Eye (tissue), 1 donor: Measurements from ENCODE around the gene KIFC1.

Experiments
- DNase-seq: peaks from one replicate; pipeline ENCODE4 v3.0.0-alpha.2; 2015

KIFC1 gene

DNA sequence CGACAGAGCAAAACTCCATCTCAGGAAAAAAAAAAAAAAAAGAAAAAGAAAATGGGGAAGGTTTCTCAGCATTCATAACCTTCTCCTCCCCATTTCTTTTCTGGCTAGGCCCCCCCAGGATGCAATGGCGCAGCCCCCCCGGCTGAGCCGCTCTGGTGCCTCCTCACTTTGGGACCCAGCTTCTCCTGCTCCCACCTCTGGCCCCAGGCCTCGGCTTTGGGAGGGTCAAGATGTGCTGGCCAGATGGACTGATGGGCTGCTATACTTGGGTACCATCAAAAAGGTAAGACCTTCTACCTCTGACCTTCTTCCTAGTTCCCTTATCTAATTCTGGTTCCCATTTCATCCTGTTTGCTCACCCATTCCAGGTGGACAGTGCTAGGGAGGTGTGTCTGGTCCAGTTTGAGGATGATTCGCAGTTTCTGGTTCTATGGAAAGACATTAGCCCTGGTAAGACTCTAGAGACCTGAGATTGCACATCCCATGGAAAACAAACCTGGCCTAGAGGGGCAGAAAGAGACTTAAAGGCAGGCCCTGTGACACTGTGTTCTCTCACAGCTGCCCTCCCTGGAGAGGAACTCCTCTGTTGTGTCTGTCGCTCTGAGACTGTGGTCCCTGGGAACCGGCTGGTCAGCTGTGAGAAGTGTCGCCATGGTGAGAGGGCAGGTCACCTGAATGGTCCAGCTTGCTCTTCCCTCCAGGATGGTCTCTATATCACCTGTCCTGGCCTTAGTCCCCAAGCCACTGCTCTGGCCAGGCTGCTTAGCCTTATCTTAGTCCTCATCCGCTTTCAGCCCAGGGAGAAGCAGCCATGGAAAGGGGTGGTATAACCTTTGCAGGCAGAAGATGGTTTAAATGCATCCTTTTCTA, 20.8 kb downstream of the KIFC1 start:
- DNase-seq: no peak

GRCh38 chr6:33413241-33414120, 21.9 kb downstream of the KIFC1 start:
- DNase-seq: no peak

DNA sequence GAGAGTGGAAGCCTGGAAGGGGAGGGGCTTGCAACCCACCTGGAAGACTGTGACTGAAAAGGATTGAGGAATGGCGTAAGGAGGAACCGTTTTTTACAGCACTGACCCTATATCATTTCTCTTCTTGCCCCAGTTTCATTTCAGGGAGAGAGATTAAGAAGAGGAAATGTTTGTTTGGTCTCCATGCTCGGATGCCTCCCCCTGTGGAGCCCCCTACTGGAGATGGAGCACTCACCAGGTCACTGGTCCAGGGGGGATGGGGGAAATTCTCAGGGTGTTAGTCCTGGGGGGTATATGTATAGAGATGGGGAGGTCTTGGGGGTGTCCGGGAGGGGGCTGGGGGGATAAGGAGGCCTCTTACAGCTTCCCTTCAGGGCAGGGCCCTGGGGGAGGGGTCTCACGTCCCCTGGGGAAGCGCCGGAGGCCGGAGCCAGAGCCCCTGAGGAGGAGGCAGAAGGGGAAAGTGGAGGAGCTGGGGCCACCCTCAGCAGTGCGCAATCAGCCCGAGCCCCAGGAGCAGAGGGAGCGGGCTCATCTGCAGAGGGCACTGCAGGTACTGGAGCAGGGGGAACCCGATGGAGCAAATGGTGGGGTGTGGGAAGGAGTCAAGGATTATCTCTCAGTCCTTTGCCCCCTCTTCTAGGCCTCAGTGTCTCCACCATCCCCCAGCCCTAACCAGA, 23.1 kb downstream of the KIFC1 start:
- no peak for DNase-seq

GRCh38 chr6:33415831-33416230, 24.2 kb downstream of the KIFC1 start:
- DNase-seq: no peak

- no peak for DNase-seq
Measured at GRCh38 chr6:33416386-33417127, 24.9 kb downstream of the KIFC1 start.

GRCh38 chr6:33417128-33417902, 25.7 kb downstream of the KIFC1 start:
- DNase-seq: no peak

GRCh38 chr6:33417903-33418689, 26.5 kb downstream of the KIFC1 start, which contains the start of gene CUTA:
TSS of gene CUTA (minus strand) at chr6:33418107. CDS start at chr6:33418000, 107 bp downstream.
- DNase-seq: peak; percentile 99

GRCh38 chr6:33418690-33419291, 27.2 kb downstream of the KIFC1 start:
- no peak for DNase-seq

GRCh38 chr6:33419580-33420490, 28.2 kb downstream of the KIFC1 start, which contains the start of gene SYNGAP1:
TSS of gene SYNGAP1 (plus strand) at chr6:33420065. CDS start at chr6:33420265, 200 bp downstream.
- DNase-seq: peak; percentile 91

GRCh38 chr6:33420491-33421343, 29.1 kb downstream of the KIFC1 start:
- no peak for DNase-seq

- DNase-seq: no peak
Measured at GRCh38 chr6:33421344-33421643, 29.7 kb downstream of the KIFC1 start.

DNA sequence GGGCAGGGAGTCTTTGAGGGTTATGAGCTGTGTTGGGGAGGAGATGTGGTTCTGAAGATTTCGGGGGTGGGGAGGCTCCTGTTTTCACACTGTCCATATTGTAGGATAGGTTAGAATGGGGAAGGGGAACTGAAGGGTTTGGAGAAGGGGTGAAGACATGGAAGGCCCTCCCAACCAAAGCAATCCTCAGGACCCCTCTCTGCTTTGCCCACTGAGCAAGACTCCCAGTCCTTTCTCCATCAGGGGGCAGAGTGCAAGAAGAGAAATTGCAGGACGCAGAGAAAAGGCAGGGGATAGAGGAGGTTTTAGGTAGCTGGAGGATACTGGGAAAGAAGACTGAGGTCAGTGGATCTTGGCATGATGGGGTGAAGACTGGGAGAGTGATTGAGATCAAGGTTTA, 32.2 kb downstream of the KIFC1 start:
- no peak for DNase-seq

- DNase-seq: no peak
Measured at GRCh38 chr6:33424855-33425667, 33.4 kb downstream of the KIFC1 start.

DNA sequence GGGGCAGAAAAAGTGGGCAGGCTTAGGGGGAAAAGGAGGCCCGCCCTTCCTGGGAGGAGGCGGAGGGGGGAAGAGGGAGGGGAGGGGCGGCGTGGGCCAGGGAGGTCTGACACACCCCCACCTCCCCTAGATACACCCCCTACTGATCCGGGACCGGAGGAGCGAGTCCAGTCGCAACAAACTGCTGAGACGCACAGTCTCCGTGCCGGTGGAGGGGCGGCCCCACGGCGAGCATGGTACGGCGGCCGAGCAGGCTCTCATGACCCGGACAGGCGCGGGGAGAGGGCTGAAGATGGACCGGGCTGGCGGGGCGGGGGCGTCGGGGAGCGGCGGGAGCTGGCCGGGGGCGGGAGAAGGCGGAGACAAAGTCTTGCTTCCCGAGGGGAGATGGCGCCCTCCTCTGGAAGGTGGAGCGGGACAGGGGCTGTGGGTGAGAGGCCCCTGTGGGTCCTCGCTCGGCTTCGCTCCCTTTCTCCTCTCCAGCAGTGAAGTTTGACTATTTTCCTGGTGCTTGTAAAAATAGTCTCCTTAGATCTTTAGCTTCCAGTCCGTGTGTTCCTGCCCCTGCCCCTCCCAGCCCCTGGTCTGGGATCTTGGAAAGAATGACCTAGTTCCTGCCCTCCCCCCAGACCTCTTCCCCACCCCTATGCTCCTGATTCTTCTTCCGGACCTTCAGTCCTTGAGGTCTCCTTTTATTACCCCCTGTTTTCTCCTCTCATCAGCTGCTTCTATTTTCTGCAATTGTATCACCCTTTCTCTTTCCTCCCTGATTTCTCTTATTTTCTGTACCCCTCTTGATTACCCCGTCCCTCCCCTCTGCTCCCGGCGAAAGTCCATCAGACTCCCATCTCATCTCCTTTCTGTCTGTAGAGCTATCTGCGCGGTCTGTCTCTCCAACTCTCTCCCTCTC, 34.3 kb downstream of the KIFC1 start:
- DNase-seq: peak; percentile 92

DNA sequence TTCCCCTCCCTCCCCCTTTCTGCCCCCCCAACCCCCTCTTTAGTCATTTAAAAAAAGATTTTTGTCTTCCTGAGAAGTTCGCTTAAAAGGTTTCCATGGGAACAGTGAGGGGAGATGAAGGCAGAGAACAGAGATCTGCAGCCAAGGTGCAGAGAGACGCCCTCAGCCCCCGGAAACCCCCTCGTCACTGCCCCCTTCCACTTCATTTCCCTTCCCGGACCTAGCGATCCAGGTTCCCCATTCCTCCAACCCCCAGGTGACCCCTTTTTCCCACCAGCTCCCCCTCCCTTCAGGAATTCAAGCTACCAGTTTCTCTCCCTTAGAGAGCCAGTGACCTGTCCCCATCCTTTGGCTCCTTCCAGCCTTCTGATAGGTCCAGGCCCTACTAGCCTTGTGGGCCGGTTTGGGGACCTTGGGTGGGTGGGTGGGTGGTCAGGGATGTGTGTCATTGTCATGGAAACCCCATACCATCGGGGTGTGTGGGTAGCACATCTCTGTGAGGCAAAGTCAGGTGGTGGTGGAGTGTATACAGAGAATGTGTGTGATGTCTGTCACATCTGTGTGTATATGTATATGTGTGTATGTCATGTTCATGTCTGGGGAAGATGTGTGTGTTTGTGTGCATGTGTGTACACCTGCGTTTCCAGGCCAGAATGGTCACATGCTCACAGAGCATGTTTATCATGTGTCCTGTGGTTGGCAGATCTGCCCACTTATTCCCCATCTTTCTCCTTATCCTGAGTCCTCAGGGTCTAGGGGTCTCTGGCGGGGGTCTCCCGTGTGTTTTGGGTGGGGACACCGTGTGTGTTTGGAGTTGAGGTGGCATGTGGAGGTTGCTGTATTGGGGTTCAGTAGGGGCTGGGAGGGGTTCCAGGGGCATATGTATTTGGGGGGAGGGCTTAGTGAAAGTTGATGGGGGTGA, 35.2 kb downstream of the KIFC1 start:
- no peak for DNase-seq
